CD14-positive monocyte (primary cell): ENCODE results near the gene LCORL. TPM values are rescaled to one million over a fixed set of nuclear protein-coding genes. Genes with fewer than 3 reads are reported as not detected.

Experiments
- DNase-seq, 3 donors: peaks; one replicate each; pipeline ENCODE4 v3.0.0-alpha.2; 2011 to 2022
- H2AFZ ChIP-seq: 2 replicates; pipeline ENCODE4 v1.6.0; 2012; ENCODE audit warnings: mild to moderate bottlenecking, low read depth, low read length, inconsistent platforms; ENCODE audit not compliant: insufficient read depth, poor library complexity, severe bottlenecking
- H3K27ac ChIP-seq, 2 donors: 1 replicate in 1 of 2; 2 replicates in 1 of 2; pipeline ENCODE4 v1.5.1; 2012 to 2013; ENCODE audit warnings: low read length in 2 of 2, control low read depth in 1 of 2, inconsistent platforms in 1 of 2, low read depth in 1 of 2, mild to moderate bottlenecking in 1 of 2
- H3K27me3 ChIP-seq, 2 donors: one replicate each; pipeline versions ENCODE4 v1.6.0 to v1.6.1; 2011 to 2013; ENCODE audit warnings: low read length in 2 of 2; ENCODE audit not compliant: control insufficient read depth in 2 of 2, insufficient read depth in 2 of 2
- H3K36me3 ChIP-seq, 2 donors: replicated peaks in 1 of 2; 1 replicate in 1 of 2; 2 replicates in 1 of 2; pipeline versions ENCODE4 v1.5.1 to v1.6.1; 2012 to 2013; ENCODE audit warnings: low read length in 2 of 2, control low read depth in 1 of 2, inconsistent platforms in 1 of 2, mild to moderate bottlenecking in 1 of 2; ENCODE audit not compliant: insufficient read depth in 2 of 2, control insufficient read depth in 1 of 2
- H3K4me1 ChIP-seq, 2 donors: 1 replicate in 1 of 2; 2 replicates in 1 of 2; pipeline versions ENCODE4 v1.5.1 to v1.6.1; 2012 to 2013; ENCODE audit warnings: low read length in 2 of 2, control low read depth in 1 of 2, inconsistent platforms in 1 of 2, mild to moderate bottlenecking in 1 of 2, moderate library complexity in 1 of 2; ENCODE audit not compliant: insufficient read depth in 2 of 2, control insufficient read depth in 1 of 2
- H3K4me2 ChIP-seq: replicated peaks from 2 replicates; pipeline ENCODE3; 2012; ENCODE audit warnings: low read length, moderate library complexity, mild to moderate bottlenecking; ENCODE audit not compliant: poor library complexity, severe bottlenecking; ENCODE audit errors: extremely low read depth
- H3K4me3 ChIP-seq, 3 experiments: fragments of 200-600 bp in 1 of 3; sonication (generic) in 1 of 3; replicated peaks in 1 of 3; 1 replicate in 2 of 3; 2 replicates in 1 of 3; pipeline ENCODE4 v1.5.1; 2011 to 2013; ENCODE audit warnings: low read length in 3 of 3, mild to moderate bottlenecking in 3 of 3, control low read depth in 2 of 3, low read depth in 2 of 3, inconsistent platforms in 1 of 3, moderate library complexity in 1 of 3
- H3K79me2 ChIP-seq: 2 replicates; pipeline ENCODE4 v1.6.0; 2012; ENCODE audit warnings: mild to moderate bottlenecking, control low read depth, inconsistent platforms, low read length, moderate library complexity; ENCODE audit not compliant: insufficient read depth
- H3K9ac ChIP-seq: 2 replicates; pipeline ENCODE4 v1.6.0; 2017; ENCODE audit warnings: low read length, mild to moderate bottlenecking; ENCODE audit not compliant: insufficient read depth, poor library complexity, severe bottlenecking
- H3K9me3 ChIP-seq, 2 donors: replicated peaks in 1 of 2; 1 replicate in 1 of 2; 2 replicates in 1 of 2; pipeline versions ENCODE4 v1.5.1 to v1.6.1; 2012 to 2013; ENCODE audit warnings: low read length in 2 of 2, control low read depth in 1 of 2; ENCODE audit not compliant: control insufficient read depth in 1 of 2, insufficient read depth in 1 of 2
- H4K20me1 ChIP-seq: 2 replicates; pipeline ENCODE4 v1.6.0; 2012; ENCODE audit warnings: mild to moderate bottlenecking, low read length, control low read depth, moderate library complexity; ENCODE audit not compliant: insufficient read depth
- H3K27ac Mint-ChIP-seq, 7 donors: one replicate each; pipeline ENCODE4 v1.8.0; 2020; ENCODE audit warnings: mild to moderate bottlenecking in 7 of 7, mixed read lengths in 7 of 7, moderate library complexity in 6 of 7, inconsistent platforms in 2 of 7
- H3K27me3 Mint-ChIP-seq, 3 donors: one replicate each; pipeline ENCODE4 v1.8.0; 2021 to 2022; ENCODE audit warnings: low read depth in 3 of 3, mild to moderate bottlenecking in 3 of 3, mixed read lengths in 3 of 3, moderate library complexity in 3 of 3, inconsistent platforms in 1 of 3
- H3K36me3 Mint-ChIP-seq, 2 donors: one replicate each; pipeline ENCODE4 v1.8.0; 2020; ENCODE audit warnings: mixed read lengths in 2 of 2, inconsistent platforms in 1 of 2, mild to moderate bottlenecking in 1 of 2
- H3K4me1 Mint-ChIP-seq: one replicate; pipeline ENCODE4 v1.8.0; 2020; ENCODE audit warnings: mild to moderate bottlenecking, mixed read lengths
- H3K4me3 Mint-ChIP-seq, 2 donors: one replicate each; pipeline ENCODE4 v1.8.0; 2020; ENCODE audit warnings: mild to moderate bottlenecking in 2 of 2, mixed read lengths in 2 of 2, moderate library complexity in 1 of 2
- H3K9me3 Mint-ChIP-seq, 7 donors: one replicate each; pipeline ENCODE4 v1.8.0; 2020 to 2022; ENCODE audit warnings: mixed read lengths in 7 of 7, mild to moderate bottlenecking in 6 of 7, moderate library complexity in 6 of 7, inconsistent platforms in 2 of 7
- intact Hi-C, 2 donors: fragments of 100-400 bp; cut with micrococcal nuclease; formaldehyde crosslinking; loops; one replicate each; pipeline versions ENCODE4 v1.15.0 to v1.15.1; 2023
- polyA plus RNA-seq, 3 donors: library from polyadenylated mRNA; depleted of rRNA in 1 of 3; unstranded in 2 of 3; stranded (reverse) in 1 of 3; fragments of 300-500 nt in 2 of 3; fragments of >200 nt in 1 of 3; fragmentation: Illumina TruSeq in 2 of 3; gene quantifications; 1 replicate in 2 of 3; 2 replicates in 1 of 3; pipeline ENCODE4 v1.2.3, GENCODE V29; 2012 to 2021
- TF ChIP-seq, protein P1 (sequence below): fragments of 200-600 bp; IDR thresholded peaks from one replicate; pipeline ENCODE4 v1.8.0; 2022; ENCODE audit warnings: antibody characterized with exemption, mild to moderate bottlenecking

The LCORL gene
- polyA plus RNA-seq, 3 donors: 3.1 to 19.1 (median 9.6) TPM

- H3K27me3 ChIP-seq: no peaks in the 10 kb centered on the region
- TF ChIP-seq, protein P1, sequence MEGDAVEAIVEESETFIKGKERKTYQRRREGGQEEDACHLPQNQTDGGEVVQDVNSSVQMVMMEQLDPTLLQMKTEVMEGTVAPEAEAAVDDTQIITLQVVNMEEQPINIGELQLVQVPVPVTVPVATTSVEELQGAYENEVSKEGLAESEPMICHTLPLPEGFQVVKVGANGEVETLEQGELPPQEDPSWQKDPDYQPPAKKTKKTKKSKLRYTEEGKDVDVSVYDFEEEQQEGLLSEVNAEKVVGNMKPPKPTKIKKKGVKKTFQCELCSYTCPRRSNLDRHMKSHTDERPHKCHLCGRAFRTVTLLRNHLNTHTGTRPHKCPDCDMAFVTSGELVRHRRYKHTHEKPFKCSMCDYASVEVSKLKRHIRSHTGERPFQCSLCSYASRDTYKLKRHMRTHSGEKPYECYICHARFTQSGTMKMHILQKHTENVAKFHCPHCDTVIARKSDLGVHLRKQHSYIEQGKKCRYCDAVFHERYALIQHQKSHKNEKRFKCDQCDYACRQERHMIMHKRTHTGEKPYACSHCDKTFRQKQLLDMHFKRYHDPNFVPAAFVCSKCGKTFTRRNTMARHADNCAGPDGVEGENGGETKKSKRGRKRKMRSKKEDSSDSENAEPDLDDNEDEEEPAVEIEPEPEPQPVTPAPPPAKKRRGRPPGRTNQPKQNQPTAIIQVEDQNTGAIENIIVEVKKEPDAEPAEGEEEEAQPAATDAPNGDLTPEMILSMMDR: no peak
- peaks cover 0 to 6% of the 10 kb centered on the region in 2 donors for H3K36me3 ChIP-seq
- no peaks in the 10 kb centered on the region for H3K27me3 Mint-ChIP-seq
- no peaks in the 10 kb centered on the region for H3K79me2 ChIP-seq
- no peak overlapping the region for H3K4me3 ChIP-seq
- intact Hi-C loops: no loop called here
- no peak overlapping the region for H2AFZ ChIP-seq
- no peaks in the 10 kb centered on the region for H3K4me1 Mint-ChIP-seq
- no peak overlapping the region for H3K4me3 Mint-ChIP-seq
- H3K27ac ChIP-seq: no peak overlapping the region
- H4K20me1 ChIP-seq: no peaks in the 10 kb centered on the region
- no peaks in the 10 kb centered on the region for H3K4me1 ChIP-seq
- H3K27ac Mint-ChIP-seq: no peak overlapping the region
- H3K9me3 Mint-ChIP-seq: peaks cover 7 to 23% (median 15%) of the 10 kb centered on the region in 7 donors
- no peak overlapping the region for H3K9ac ChIP-seq
- peaks cover 29 to 35% of the 10 kb centered on the region in 2 donors for H3K36me3 Mint-ChIP-seq
- no peak for DNase-seq
- H3K9me3 ChIP-seq: peaks cover 0 to 4% of the 10 kb centered on the region in 2 donors
- no peak overlapping the region for H3K4me2 ChIP-seq
These were observed 87.3 kb downstream of the LCORL start for GRCh38 chr4:17934286-17934685.

- H3K4me3 ChIP-seq: no peak overlapping the region
- Mint-ChIP-seq H3K4me3 (no peak overlapping the region), H3K4me1 (no peaks in the 10 kb centered on the region), H3K27ac (no peak overlapping the region), H3K27me3 (no peaks in the 10 kb centered on the region), H3K36me3 (peaks cover 25 to 33% of the 10 kb centered on the region in 2 donors), H3K9me3 (peaks cover 7 to 24% (median 16%) of the 10 kb centered on the region in 7 donors)
- peaks cover 0 to 10% of the 10 kb centered on the region in 2 donors for H3K36me3 ChIP-seq
- no peaks in the 10 kb centered on the region for H3K27me3 ChIP-seq
- no peak for DNase-seq
- no peaks in the 10 kb centered on the region for H3K79me2 ChIP-seq
- no peaks in the 10 kb centered on the region for H3K4me1 ChIP-seq
- H2AFZ ChIP-seq: no peak overlapping the region
- no peak overlapping the region for H3K4me2 ChIP-seq
- TF ChIP-seq, protein P1: no peak
- intact Hi-C loops: no loop called here
- H3K9ac ChIP-seq: no peak overlapping the region
- H3K27ac ChIP-seq: no peak overlapping the region
- peaks cover 0 to 4% of the 10 kb centered on the region in 2 donors for H3K9me3 ChIP-seq
- no peaks in the 10 kb centered on the region for H4K20me1 ChIP-seq
These were observed 88.4 kb downstream of the LCORL start for GRCh38 chr4:17933126-17933525.
